HG03135 (cell line): ENCODE measurements around the gene HDAC1.
A peak's percentile ranks its signal among the peaks of the same experiment; 100 is the strongest.

Experiments used
- ATAC-seq: cut with Tn5 transposase; IDR thresholded peaks from one replicate; pipeline ENCODE4 v1.9.1; 2021; ENCODE audit warnings: mild to moderate bottlenecking, moderate library complexity; ENCODE audit not compliant: unreplicated experiment

Gene HDAC1

DNA sequence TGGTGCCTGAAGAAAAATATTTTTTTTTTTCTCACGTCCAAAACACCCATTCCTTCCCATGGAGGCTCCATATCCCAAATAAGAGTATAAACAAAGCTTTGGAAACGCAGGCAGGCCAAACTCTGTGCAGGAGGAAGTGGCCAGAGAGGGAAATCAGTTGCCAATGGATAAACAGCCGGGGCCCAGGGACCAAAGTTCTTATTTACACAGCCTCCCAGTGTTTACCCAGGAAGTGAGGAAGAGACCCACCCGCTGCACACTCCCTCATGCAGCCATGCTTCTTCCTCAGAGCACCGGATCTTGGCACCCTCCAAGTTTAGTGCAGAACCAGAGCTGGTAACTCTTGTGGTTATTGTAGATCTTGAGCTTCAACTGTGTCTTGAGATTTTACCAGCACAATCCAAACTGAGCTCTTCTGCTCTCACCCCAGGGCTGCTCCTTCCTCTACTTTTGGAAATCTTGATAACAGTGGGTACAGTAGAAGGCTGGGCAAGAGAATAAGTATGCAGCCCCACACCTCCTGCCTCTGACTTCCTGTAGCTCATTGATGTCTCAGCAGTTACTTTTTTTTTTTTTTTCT is 29.9 kb downstream of the HDAC1 start:
- ATAC-seq = no peak

GRCh38 chr1:32327204-32327603 is 35.3 kb downstream of the HDAC1 start:
- no peak for ATAC-seq

DNA sequence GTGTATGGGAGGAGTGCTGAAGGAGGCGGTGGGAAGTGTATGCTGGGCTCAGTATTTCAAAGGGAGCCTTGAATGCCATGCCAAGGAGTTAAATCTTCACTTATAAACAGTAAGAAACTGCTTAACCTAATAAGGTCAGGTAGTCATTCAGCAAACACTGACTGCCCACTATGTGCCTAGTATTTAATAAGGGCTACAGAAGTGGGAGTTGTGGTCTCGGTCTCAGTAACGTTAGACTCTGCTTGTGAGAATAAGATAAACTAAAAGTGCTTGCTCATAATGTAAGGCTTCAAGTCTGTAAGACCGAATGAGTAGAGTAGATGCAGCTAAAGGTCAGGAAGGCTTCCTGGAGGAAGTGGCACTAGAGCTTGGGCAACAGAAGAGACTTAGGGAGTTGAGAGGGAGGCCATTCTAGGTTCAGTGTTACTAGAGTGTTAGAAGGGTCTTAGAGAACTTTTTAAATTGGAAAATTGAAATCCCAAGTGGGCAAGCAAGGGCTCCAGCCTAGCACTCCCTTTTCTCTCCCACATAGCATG is 38.1 kb downstream of the HDAC1 start:
- no peak for ATAC-seq

DNA sequence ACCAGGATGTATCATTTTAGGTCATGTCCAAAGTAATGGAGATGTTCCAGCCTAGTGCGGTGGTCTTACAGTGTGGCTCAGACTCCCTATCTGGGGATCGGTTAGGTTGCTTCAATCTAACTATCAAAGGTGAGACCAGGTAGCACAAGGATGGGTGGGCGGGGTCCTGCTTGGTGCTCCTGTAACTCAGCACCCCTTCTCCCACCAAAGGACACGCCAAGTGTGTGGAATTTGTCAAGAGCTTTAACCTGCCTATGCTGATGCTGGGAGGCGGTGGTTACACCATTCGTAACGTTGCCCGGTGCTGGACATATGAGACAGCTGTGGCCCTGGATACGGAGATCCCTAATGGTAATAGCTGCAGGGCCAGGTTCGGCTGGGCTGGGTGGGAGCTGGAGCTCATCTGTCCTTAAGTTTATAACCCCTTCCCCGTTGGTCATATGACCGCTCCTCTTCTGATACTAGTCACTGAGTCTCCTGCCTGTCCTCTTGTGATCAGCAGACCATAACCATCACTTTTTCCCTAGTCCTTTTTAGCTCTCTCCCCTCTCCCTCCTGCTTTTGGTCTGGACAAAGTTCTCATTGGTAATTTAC is 38.8 kb downstream of the HDAC1 start:
- ATAC-seq = no peak

GRCh38 chr1:32331549-32331948 is 39.7 kb downstream of the HDAC1 start:
- ATAC-seq = no peak

DNA sequence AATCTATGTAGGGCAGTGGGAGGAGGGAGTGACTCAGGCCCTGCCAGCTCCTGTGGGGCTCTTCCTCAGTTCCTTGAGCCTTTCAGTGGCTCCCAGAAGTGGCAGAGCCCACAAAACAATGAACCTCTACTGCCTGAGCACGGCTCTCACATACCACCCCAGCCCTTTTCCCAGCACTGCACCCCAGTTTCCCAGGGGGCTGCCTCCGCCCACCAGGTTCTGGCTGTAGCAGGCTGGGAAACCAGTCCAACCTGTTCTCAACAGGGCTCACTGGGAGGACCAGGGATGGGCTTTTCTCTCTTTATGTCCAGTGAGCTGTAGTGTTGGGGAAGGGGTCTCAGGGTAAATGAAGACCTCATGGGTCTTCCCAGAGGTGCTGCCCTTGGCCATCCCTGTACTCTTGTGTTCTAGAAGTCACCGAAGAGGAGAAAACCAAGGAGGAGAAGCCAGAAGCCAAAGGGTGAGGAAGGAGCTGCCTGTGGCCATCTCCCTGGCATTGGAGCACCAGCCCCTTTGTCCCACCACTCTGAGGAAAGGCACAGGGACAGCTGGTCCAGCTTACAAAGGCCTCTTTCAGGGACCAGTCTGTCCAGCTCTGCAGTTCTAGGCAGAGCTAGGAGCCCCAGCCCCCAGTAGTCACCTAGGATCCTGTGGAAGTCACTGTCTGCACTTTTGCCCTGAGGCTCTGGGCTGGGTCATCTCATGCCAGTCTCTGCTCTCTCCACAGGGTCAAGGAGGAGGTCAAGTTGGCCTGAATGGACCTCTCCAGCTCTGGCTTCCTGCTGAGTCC is 40.6 kb downstream of the HDAC1 start:
- no peak for ATAC-seq

- ATAC-seq = no peak
Observed at GRCh38 chr1:32333251-32333963, 41.5 kb downstream of the HDAC1 start.

- ATAC-seq = no peak
Observed at GRCh38 chr1:32334274-32334861, 42.5 kb downstream of the HDAC1 start.

- no peak for ATAC-seq
Observed at GRCh38 chr1:32334864-32335534, 43.1 kb downstream of the HDAC1 start.

- ATAC-seq = no peak
Observed at GRCh38 chr1:32335535-32335789, 43.6 kb downstream of the HDAC1 start.

DNA sequence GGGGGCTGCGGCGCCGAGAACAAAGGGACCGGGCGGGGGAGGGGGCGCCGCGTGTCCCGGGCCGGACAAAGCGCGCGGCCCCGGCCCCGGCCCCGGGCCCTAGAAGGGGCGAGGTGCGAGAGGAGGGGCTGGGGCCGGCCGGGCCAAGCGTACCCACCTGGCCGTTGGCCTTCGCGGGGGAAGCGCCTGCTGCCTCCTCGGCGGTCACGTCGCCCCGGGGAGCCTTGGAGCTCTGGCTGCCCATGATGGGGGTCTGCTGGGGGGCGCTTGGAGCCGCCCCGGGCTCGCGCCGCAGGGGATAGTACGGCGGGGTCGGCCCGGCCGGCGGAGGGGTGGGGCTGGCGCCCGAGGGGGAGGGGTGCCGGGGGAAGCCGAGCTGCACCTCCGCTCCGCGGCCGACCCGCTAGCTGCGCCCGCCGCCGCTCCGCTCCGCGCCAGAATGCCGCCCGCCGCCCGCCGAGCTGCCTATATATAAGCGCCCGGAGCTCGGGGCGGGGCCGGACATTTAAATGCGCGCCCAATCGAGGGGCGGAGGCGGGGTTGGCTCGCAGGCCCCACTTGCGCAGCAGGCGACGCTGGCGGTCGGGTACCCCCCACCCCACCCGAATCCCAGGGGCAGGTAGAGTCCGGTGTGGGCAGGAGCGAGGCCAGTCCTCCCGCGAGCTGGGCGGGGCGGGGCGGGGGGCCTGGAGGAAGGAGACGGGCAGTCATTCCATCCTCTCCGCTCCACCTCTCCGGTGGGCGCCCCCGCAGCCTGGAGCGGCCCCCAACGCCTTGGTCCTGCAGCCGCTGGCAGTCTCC is 44.1 kb downstream of the HDAC1 start, which contains the start of gene MARCKSL1:
Gene MARCKSL1, minus strand, starts transcription at position 444 of the 801 bp plus-strand sequence. Its CDS starts 200 bp downstream, at position 244.
- peak; percentile 47 for ATAC-seq

GRCh38 chr1:32336591-32336932 is 44.7 kb downstream of the HDAC1 start:
- no peak for ATAC-seq

- no peak for ATAC-seq
Observed at GRCh38 chr1:32336963-32337675, 45.2 kb downstream of the HDAC1 start.

DNA sequence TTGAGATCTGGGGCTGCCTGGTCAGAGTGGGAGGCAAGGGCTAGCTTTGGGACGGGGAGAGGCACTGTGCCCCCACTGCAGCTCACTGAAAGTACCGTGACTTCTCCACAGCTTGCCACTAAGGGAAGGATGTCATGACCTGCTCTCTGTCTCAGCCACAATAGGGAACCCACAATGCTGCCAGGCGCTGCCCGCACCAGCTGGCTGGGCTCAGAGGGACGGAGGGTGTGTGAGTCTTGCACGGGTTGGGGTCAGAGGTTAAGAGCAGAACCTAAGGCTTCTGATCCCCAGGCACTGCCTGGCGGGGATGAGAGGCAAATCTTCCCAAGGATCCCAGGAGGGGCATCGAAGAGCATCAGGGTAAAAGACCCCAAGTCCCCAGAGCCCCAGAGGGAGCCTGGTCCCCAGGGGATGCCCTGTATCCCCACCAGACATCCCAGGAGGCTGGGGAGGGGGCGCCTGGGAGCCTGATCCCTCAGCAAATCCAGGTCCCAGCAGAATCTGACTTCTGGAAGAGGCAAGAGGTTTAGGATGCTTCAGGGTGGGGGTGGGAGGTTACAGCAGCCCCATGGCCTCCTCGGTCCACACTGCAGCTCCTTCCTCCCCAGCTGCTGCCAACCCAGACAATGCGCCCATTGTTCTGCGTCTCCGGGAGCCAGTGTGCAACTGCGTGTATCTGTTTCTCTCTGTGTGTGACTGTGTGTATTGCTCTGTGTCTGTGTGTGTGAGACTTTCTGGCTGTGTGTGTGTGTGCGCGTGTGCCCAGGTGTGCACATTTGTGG is 46.2 kb downstream of the HDAC1 start:
- ATAC-seq = no peak

DNA sequence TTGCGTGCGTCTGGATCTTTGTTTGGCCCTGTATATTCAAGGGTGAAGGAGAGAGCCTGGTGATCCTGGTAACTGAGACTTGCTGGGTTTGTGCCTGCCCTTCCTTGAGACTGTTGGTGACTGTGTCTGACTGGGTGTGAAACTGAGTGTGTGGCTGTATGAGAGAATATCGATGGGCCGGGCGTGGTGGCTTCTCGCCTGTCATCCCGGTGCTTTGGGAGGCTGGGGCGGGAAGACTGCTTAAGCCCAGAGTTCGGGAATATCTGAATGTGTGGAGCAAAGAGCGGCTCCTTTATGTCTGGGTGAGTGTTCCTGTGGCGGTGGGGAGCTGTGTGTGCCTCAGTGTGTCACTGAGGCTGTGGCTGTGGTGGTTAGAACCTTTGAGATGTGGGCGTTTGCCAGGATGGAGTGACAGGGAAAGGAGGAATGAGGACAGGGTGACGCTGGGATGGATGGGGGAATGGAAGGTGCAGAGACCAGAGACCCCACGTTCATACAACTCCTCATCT is 46.8 kb downstream of the HDAC1 start:
- ATAC-seq = no peak

DNA sequence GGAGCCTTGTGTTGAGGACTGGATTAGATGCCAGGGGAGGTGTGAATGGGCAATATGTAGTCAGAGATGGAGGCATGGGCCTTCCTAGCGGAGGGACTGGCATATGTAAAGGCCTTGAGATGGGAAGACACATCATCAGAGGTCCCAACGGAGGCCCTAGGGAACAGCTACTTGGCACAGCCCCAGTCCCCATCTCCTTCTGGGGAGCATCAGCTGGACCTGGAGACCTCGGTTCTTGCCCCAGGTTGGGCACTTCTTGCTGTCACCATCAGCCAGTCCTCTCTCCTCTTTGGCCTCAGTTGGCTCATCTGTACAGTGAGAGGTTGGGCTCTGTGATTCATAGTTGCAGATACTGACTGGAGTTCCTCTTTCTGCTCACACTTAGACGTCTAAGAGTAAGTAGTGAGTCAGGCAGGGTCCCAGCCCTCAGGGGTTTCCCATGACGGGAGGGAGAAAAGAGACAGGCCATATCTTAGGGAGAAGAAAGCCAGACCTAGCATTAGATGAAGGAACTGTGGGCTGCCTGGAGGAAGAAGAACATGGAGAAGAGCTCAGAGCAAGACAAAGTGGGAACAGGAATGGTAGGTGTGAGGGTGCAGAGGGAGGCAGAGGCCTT is 47.6 kb downstream of the HDAC1 start:
- ATAC-seq = no peak

GRCh38 chr1:32341186-32341757 is 49.4 kb downstream of the HDAC1 start:
- ATAC-seq = no peak
